NCI-H345 treated with DMSO at 0.1 percent for 48 hours (cell line): ENCODE data around the gene LMBR1L.
"Not testable (repeated sequence)": the region's sequence is repeated elsewhere in the genome, so short reads cannot be mapped to it uniquely, and the experiment has no call there.

Experiments used
- DNase-seq: peaks from one replicate; lab custom pipeline; 2025; ENCODE audit not compliant: unreplicated experiment; lab: John Stamatoyannopoulos, UW

LMBR1L gene

DNA sequence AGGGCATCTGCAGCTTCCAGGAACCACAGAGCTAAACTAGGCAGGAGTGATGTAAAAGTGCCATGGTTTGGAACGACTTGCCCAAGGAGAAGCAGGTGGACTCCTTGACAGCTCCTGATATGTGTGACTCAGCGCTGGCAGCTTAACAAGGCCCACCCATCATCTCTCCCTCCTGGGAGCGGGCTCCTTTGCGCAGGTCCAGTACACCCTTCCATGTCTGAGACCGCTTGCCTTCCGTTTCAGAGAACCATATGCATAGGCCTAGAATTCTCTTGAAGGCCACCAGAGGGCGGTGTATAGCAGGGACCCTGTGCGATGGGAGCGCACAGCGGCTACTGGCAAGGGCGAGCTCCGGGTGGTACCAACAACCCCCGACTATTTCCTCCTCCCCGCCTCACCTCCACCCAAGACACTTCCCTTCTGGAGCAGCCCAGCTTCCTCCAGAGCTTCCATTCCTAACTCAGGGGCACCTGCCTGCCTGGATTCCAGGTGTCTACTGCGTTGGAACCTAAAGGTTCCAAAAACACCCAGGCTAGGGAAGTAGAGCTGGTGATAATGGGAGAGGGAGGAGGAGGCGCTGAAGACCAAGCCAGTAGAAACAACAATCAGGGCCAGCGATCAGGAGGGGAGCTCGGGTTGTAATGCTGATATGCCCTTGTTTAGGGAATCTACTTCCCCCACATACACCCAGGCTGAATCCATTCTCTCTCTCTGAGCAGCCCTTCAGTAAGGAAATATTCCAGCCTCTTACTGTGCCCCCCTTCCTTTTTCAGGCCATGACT is 22.3 kb downstream of the LMBR1L start:
- DNase-seq = peak; percentile 40

DNA sequence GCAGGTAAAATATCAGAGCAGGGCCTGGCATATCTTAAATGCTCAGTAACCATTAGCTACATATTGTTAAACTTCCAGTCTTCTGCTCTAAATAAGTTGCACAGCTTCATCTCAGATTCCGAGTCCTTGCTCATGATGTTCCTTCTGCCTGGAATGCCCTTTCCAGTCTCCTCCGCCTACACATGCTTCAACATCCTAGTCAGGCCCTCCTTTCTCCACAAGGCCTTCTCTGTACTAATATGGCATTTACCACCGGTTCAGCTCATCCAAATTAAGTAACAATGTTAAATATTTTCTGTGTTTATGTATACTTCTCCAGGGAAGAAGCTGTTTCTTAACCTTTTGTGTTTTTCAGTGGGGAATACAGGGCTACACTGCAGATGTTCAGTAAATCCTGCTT is 24.5 kb downstream of the LMBR1L start:
- DNase-seq = no peak

- no peak for DNase-seq
These were observed 26.2 kb downstream of the LMBR1L start for GRCh38 chr12:49084438-49084837.

- DNase-seq = no peak
These were observed 30.9 kb downstream of the LMBR1L start for GRCh38 chr12:49079793-49080192.

DNA sequence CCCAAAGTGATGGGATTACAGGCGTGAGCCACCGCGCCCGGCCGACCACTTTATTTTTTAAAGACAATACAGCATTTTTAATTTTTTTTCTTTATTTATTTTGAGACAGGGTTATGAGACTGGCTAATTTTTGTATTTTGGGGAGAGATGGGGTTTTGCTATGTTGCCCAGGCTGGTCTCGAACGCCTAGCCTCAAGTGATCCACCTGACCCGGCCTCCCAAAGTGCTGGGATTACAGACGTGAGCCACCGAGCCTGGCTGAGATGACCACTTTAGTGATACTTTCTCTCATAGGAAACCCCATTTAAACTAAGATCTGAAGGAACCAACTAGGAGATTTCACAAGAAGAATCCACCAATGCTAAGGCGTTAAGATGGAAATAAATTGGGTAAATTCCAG is 39.7 kb downstream of the LMBR1L start:
- no peak for DNase-seq

DNA sequence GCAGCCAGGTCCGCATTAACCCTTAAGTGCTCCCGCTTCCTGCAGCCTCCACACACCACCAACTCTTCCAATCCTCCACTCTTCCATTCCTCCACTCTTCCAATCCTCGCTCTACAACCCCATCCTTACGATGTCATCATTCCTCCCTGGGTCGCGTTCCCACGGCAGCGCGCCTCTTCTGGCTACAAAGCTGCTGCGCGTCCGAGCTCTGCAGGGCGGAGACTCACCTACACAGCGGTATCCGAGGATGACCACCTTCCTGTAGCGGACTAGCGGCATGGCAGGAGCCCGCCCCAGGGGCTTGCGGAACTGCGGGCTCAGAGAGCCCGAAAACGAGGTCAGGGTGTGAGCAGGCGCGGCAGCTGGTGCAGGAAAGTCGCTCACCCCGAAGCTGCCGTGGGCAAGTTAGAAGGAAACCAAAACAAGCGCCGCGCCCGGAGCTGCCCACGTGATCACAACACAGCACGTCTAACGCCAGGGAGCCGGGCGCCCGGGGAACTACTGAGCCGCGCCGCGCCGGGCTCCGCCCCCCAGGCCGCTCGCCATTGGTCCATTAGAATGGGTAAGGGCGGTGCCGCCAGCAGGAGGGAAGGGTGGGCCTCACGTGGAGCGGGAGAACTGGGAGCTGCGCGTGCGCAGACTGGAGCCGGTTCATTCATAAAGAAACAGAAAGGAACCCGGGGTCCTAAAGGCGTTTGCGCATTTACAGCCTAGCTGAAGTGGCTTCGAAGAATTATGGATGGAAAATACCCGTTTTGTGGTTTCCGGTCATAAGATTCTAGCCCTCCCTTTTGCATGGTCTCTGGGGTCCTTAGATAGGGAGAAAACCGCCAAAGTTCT is 40.9 kb downstream of the LMBR1L start, which contains the start of gene RHEBL1:
Gene RHEBL1, minus strand, starts transcription at position 473 of the 840 bp plus-strand sequence. Its CDS starts 194 bp downstream, at position 279.
- peak; percentile 49 for DNase-seq

DNA sequence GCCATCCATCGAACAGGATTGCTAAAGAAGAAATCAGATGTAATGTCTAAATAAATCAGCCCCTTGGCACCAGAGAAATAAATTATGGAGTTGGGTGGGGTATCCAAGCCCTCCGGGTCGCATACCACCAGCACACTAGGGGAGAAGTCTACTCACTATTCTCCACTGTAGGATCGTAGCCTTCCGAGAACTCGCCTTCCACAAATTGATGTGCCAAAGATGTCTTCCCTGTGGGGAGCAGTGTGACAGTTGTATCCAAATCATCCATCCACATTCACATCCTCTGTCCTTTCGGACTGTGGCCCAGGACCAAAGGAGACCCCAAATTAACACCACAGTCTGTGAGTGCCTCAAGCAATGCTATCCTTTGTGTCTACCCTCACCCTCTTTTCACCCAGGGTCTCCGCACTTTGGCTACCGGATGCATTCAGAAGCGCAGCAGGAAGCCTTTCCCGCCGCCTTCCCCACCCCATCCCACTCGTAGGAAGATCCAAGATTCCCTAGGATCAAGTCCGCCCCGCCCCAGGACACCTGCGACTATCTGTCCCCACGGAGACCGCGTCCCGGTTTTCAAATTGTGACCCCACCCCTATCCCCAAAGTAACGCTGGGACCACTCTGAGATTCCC is 41.7 kb downstream of the LMBR1L start:
- no peak for DNase-seq

DNA sequence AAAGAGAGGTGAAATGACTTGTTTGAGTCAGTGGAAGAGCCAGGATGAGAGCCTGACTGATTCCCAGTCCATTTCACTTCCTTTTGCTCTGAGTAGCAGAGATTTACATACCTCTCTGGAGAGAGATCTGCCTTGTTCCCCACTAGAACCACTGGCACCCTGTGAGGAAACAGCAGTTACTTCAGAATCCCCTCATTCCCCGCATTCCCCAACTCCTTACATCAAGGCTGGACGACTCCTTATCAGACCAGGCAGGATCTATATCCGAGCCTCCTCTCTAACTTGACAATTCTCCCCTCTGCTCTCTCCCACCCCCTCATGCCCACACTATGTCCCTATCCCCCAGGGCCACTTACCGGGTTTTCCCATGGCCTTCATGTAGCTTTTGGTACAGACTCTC is 44.5 kb downstream of the LMBR1L start:
- DNase-seq = no peak

DNA sequence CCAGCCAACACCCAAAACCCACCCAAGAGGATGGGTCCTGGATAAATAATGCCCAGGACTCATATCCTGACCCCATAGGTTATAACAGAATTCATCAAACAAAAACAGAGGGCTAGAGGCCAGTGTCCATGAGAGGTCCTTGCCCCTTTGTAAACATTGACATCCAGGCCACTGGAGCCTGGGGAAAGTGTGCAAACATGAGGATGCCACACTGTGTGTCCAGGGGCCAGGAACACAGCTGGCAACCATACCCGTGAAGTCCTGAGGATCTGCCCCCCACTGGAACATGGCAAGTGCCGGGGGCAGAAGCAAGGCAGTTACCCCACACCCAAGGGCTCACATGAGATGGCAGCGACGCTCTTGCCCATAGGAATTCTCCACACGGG is 45.9 kb downstream of the LMBR1L start:
- no peak for DNase-seq

GRCh38 chr12:49061916-49062315 is 48.7 kb downstream of the LMBR1L start:
- not testable (repeated sequence) for DNase-seq

- no peak for DNase-seq
These were observed 49.4 kb downstream of the LMBR1L start for GRCh38 chr12:49061157-49061650.

DNA sequence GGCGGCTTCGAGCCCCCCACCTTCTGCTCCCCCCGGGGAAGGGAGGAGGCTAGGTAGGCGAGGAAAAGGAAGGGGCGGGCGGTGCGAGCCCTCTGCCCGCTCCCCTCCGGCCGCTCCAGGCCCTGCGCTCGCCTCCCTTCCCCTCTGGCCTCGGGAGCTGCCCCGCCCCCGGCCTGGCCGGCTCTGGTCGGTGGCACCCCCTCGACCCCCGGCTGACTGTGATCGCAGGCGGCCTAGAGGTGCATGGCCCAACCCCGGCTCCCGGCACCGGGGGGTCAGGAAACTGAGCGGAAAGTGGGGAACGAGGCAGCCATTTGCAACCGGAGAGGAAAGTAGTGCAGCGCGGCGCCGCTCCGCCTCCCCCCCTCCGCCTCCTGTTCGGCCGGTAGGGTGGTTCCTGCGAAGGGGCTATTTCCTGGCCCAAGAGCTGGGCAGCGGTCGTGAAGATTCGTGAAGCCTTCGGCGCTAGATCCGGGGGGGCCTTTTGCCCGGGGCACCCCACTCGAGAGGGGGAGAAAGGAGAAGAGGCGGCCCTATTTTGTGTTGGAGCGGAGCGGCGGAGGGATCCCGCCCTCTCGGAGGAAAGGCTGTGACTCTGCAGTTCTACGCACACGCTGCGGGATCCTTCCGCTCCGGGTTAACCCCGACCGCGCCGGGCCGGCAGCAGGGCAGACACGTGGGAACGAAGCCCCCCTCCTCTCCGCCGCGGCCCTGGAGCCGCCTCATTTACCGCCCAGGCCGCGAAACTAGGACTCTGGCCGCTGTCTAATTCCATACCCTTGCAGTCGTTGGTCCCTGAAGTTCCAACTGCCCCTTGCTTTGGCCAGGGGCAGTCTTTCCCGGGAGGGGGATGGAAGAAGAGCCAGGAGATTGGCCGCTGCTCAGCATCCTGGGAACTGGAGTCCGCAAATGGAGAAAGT is 50.1 kb downstream of the LMBR1L start, which contains the start of gene KMT2D:
Gene KMT2D, minus strand, starts transcription at position 558 of the 920 bp plus-strand sequence. CDS start 5,470 bp downstream, outside the sequence.
- DNase-seq = peak; percentile 20

DNA sequence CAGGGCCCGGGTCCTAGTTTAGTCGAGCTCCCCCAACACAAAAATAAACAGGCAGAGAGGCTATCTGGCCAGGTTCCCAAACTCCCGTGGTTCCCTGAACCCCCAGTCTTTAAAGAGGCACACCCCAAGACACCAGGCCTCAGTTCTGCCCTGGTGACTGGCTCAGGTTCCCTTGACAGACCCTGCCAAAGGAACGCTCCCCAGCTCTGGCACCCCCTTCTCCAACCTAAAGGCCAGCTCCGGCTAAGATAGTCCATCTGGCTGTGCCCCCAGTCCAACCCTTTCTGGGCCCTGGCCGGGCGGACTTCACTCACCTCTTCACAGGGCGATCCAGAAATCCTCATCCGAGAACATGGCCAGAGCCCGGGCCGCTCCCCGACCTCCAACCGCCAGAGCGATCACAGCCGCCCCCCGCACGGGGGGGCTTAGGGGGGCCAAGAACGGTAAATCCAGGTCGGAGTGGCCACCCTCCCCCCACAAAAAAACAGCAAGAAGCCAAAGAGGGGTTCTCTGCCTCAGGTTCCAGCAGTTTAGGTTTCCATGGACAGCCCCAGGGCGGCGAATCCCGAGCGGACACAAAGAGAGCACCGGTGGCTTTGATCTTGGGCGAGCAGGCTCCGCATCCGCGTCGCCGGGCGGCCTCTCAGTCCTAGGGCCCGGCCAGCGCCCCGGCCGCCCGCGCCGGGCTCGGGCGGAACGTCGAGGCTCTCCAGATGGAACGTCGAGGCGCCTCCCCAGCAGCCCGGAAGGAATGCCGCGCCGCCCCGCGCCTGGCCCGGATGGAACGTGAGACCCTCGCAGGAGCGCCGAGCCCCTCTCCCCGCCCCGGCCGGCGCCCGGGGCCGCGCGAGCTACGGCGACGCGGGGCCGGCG is 51.1 kb downstream of the LMBR1L start:
- DNase-seq = no peak

- DNase-seq = no peak
These were observed 51.7 kb downstream of the LMBR1L start for GRCh38 chr12:49059045-49059298.

DNA sequence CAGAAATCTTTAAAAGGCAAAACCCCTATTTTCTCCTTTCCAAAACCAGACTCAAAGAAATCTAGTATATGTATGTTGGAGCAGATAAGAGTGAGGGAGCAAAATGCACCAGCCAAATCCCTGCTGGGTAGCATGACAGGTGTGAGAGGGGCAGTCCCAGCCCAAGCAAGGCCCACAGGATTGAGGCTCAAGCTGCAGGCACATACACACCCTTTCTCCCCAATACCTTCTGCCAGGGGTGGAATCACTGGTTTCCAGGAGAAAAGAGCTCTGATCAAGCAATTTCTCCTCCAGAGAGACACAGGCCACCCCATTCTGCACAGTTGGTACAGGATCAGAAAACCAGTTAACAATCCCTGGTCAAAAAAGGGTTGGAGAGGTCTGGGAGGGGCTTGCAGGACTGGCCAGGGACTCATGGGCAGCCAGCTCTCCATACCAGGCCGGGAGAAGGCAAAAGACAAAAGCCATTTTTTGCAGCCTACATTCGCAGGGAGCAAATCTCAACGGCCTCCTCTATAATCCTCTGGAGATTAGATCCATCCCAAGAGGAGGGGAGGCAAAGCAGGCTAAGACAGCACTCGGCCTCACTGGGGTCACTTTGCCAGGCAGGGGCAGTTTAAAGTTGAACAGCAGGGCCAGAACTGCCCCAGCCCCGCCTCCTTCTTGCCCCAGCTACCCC is 52.1 kb downstream of the LMBR1L start:
- no peak for DNase-seq

DNA sequence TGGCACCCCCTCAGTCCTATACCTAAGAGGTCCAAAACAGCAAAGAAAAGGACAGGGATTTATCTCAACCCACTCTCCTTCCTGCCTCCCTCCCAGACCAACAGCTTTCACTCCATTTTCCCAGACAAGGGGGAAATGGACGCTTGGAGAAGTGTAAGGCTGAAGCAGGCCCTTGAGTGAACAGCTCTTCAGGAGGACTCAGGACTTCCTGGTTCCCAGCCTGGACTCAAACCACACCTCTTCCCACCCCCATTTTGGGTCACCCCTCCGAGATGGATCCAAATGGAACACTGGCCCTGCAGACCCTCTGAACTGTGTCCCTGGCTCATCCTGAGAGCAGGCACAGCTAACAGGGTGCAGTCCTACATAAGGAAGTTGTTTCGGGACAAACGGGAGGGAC is 52.8 kb downstream of the LMBR1L start:
- no peak for DNase-seq

GRCh38 chr12:49055978-49056754 is 54.5 kb downstream of the LMBR1L start:
- DNase-seq = no peak

GRCh38 chr12:49055092-49055491 is 55.6 kb downstream of the LMBR1L start:
- no peak for DNase-seq
